HepG2 (cell line): Measurements from ENCODE around the gene MYLK3.

Source experiments
- CTCF ChIP-seq: sonication (generic); formaldehyde crosslinking; IDR thresholded peaks from 2 replicates; pipeline ENCODE4 v1.5.0; 2020; ENCODE audit warnings: mild to moderate bottlenecking, missing genetic modification reagents, moderate library complexity
- ELF1 ChIP-seq: sonication (generic); formaldehyde crosslinking; IDR thresholded peaks from 2 replicates; pipeline ENCODE4 v1.4.0; 2020; ENCODE audit warnings: missing genetic modification reagents
- EP300 ChIP-seq, 3 experiments: sonication (generic) in 1 of 3; formaldehyde crosslinking in 1 of 3; IDR thresholded peaks; 2 replicates each; pipeline versions ENCODE4 v1.5.1 to v1.6.1; 2011 to 2020; ENCODE audit warnings: low read depth in 2 of 3, low read length in 2 of 3, borderline replicate concordance in 1 of 3, improper control_type of control experiment in 1 of 3, mild to moderate bottlenecking in 1 of 3, missing genetic modification reagents in 1 of 3, moderate library complexity in 1 of 3
- EZH2 ChIP-seq: conservative IDR thresholded peaks from 2 replicates; pipeline ENCODE4 v1.6.1; 2012; ENCODE audit warnings: mild to moderate bottlenecking, low read depth, low read length, moderate library complexity
- GTF3A ChIP-seq: sonication (generic); formaldehyde crosslinking; conservative IDR thresholded peaks from 2 replicates; pipeline ENCODE4 v1.4.0; 2020; ENCODE audit warnings: mild to moderate bottlenecking, missing genetic modification reagents
- JUND ChIP-seq: sonication (generic); formaldehyde crosslinking; IDR thresholded peaks from 2 replicates; pipeline ENCODE4 v1.8.0; 2022; ENCODE audit warnings: mild to moderate bottlenecking, missing genetic modification reagents
- MAX ChIP-seq: IDR thresholded peaks from 2 replicates; pipeline ENCODE4 v1.6.1; 2012; ENCODE audit warnings: inconsistent platforms
- MTF2 ChIP-seq: sonication (generic); formaldehyde crosslinking; IDR thresholded peaks from 2 replicates; pipeline ENCODE4 v1.5.0; 2020; ENCODE audit warnings: missing genetic modification reagents, borderline replicate concordance
- POLR2A ChIP-seq, 2 experiments: IDR thresholded peaks; 2 replicates each; pipeline ENCODE4 v1.6.1; 2011; ENCODE audit warnings: low read depth in 2 of 2, low read length in 2 of 2, mild to moderate bottlenecking in 1 of 2, moderate library complexity in 1 of 2; ENCODE audit not compliant: insufficient read depth in 1 of 2
- REST ChIP-seq, 2 experiments: IDR thresholded peaks; 2 replicates each; pipeline ENCODE4 v1.6.1; 2011 to 2012; ENCODE audit warnings: low read length in 2 of 2, borderline replicate concordance in 1 of 2, low read depth in 1 of 2, mild to moderate bottlenecking in 1 of 2, moderate library complexity in 1 of 2

- TF ChIP-seq EZH2 (no peak), MAX (no peak), POLR2A (IDR thresholded peaks at IDR 0.05; ENCODE audit: insufficient read depth in 1 of 2, low read depth in 2 of 2, low read length in 2 of 2) (no peak), GTF3A (no peak), ELF1 (no peak), MTF2 (CRISPR knock-in tag) (no peak), REST (IDR thresholded peaks at IDR 0.05; ENCODE audit: borderline replicate concordance in 1 of 2, low read depth in 1 of 2, low read length in 2 of 2) (no peak), JUND (CRISPR knock-in tag) (no peak), CTCF (CRISPR knock-in tag) (no peak), EP300 (IDR thresholded peaks at IDR 0.05; ENCODE audit: low read depth in 2 of 2, low read length in 2 of 2) (no peak), EP300 (CRISPR knock-in tag; IDR thresholded peaks at IDR 0.05; ENCODE audit: borderline replicate concordance) (no peak)
Observed at GRCh38 chr16:46658925-46659324, 89.2 kb downstream of the MYLK3 start.
